ENCODE results near the gene MRPL51.

DNA sequence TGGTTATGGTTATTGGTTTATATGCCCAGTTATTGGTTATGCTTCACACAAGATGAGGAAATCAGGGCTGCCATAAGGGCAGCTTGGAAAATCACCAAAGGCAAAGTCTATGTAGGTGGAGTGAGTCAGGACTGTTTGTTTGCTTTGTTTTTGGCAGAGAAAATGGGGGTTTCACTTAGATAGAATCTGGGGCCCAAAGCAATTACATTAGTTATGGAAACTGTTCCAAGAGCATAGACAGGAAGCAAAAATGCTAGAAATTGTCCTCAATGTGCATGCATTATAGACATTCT is 24.8 kb downstream of the MRPL51 start:
- TF ChIP-seq, protein P1, sequence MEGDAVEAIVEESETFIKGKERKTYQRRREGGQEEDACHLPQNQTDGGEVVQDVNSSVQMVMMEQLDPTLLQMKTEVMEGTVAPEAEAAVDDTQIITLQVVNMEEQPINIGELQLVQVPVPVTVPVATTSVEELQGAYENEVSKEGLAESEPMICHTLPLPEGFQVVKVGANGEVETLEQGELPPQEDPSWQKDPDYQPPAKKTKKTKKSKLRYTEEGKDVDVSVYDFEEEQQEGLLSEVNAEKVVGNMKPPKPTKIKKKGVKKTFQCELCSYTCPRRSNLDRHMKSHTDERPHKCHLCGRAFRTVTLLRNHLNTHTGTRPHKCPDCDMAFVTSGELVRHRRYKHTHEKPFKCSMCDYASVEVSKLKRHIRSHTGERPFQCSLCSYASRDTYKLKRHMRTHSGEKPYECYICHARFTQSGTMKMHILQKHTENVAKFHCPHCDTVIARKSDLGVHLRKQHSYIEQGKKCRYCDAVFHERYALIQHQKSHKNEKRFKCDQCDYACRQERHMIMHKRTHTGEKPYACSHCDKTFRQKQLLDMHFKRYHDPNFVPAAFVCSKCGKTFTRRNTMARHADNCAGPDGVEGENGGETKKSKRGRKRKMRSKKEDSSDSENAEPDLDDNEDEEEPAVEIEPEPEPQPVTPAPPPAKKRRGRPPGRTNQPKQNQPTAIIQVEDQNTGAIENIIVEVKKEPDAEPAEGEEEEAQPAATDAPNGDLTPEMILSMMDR (conservative IDR thresholded peaks at IDR 0.05): no peak
- no peak for TF ChIP-seq ZFX (IDR thresholded peaks at IDR 0.05)

All from C4-2B (cell line).